GM10248 (cell line): Measurements from ENCODE around the gene HEPACAM.

Experiments
- CTCF ChIA-PET: fragments of 300-600 bp; sonication (Branson Sonifier 250); formaldehyde crosslinking; extraction: SDS; loops from one replicate; lab custom pipeline; 2021; ENCODE audit warnings: antibody characterized with exemption; lab: Yijun Ruan, JAX
- POLR2A ChIA-PET: fragments of 350-650 bp; sonication (Branson Sonifier 250); formaldehyde crosslinking; extraction: SDS; loops from one replicate; lab custom pipeline; 2020; ENCODE audit warnings: antibody characterized with exemption; lab: Yijun Ruan, JAX
- DNase-seq: peaks from one replicate; pipeline ENCODE4 v3.0.0; 2012; ENCODE audit errors: extremely low spot score
- CTCF ChIP-seq: IDR thresholded peaks from 2 replicates; pipeline ENCODE4 v1.5.1; 2012; ENCODE audit warnings: mild to moderate bottlenecking, low read depth; ENCODE audit errors: extremely low read depth, missing control alignments, control extremely low read depth

Gene HEPACAM

GRCh38 chr11:124953753-124954589 lies 18.1 kb upstream of the HEPACAM start, which contains the start of gene CCDC15:
Gene CCDC15 (plus strand): TSS chr11:124954202. CDS start chr11:124954733, 531 bp downstream.
- ChIA-PET CTCF (interaction anchor here (0.9 to 1.9 kb wide), 7 partner anchors 10 to 498 kb away, joined by 3 to 12 read pairs (median 6); no protein-coding TSS in a partner anchor), POLR2A (interaction anchor here (1.2 kb wide), 1 partner anchor 158 kb away, joined by 4 read pairs; the partner anchor contains the start of gene TMEM218)
- no peak for TF ChIP-seq CTCF
- peak; percentile 93 for DNase-seq

GRCh38 chr11:124951341-124951740 lies 15.5 kb upstream of the HEPACAM start:
- ChIA-PET CTCF (no interaction called here), POLR2A (no interaction called here)
- no peak for DNase-seq
- TF ChIP-seq CTCF, result no peak

- POLR2A ChIA-PET, result no interaction called here
- DNase-seq, result no peak
- CTCF ChIA-PET, result interaction anchor here (1.1 to 2.4 kb wide), 2 partner anchors 11 to 190 kb away, joined by 3 to 9 read pairs; no protein-coding TSS in a partner anchor
- TF ChIP-seq CTCF, result no peak
Observed at GRCh38 chr11:124950601-124951330, 14.9 kb upstream of the HEPACAM start.

GRCh38 chr11:124946735-124947141 lies 10.9 kb upstream of the HEPACAM start:
- no peak for DNase-seq

GRCh38 chr11:124945826-124946225 lies 10.0 kb upstream of the HEPACAM start:
- no peak for DNase-seq
- POLR2A ChIA-PET, result no interaction called here
- no peak for TF ChIP-seq CTCF
- CTCF ChIA-PET, result interaction anchor here (1.0 kb wide), 2 partner anchors 11 to 196 kb away, joined by 3 to 4 read pairs; no protein-coding TSS in a partner anchor

More at GRCh38 chr11:124946735-124947141, 10.9 kb upstream of the HEPACAM start:
- CTCF ChIA-PET, result no interaction called here
- POLR2A ChIA-PET, result no interaction called here
- TF ChIP-seq CTCF, result no peak

GRCh38 chr11:124944565-124944964 lies 8.7 kb upstream of the HEPACAM start:
- no peak for TF ChIP-seq CTCF
- CTCF ChIA-PET, result interaction anchor here (1.0 to 1.9 kb wide), 3 partner anchors 9 to 197 kb away, joined by 4 to 6 read pairs (median 4); partner anchors contain the start of gene CCDC15

More at GRCh38 chr11:124944565-124944964, 8.7 kb upstream of the HEPACAM start:
- POLR2A ChIA-PET, result no interaction called here
- DNase-seq, result no peak
